Fibroblast of lung (primary cell): ENCODE results near the gene SPTAN1. TPM values are rescaled to one million over a fixed set of nuclear protein-coding genes. Genes with fewer than 3 reads are reported as not detected.

ENCODE experiments used
- DNase-seq, 2 donors: peaks; one replicate each; pipeline versions ENCODE4 v3.0.0 to v3.0.0-alpha.2; 2010; ENCODE audit warnings: low read depth in 2 of 2
- H2AFZ ChIP-seq: 2 replicates; pipeline ENCODE4 v1.5.1; 2012; ENCODE audit warnings: low read length, control low read depth, inconsistent platforms
- H3K27ac ChIP-seq: 2 replicates; pipeline ENCODE4 v1.5.1; 2011; ENCODE audit warnings: low read length, control low read depth; ENCODE audit not compliant: insufficient read depth
- H3K27me3 ChIP-seq: 2 replicates; pipeline ENCODE4 v1.5.1; 2011; ENCODE audit warnings: mild to moderate bottlenecking, low read length; ENCODE audit not compliant: control insufficient read depth, insufficient read depth
- H3K36me3 ChIP-seq: 2 replicates; pipeline ENCODE4 v1.5.1; 2011; ENCODE audit warnings: low read length; ENCODE audit not compliant: control insufficient read depth, insufficient read depth
- H3K4me1 ChIP-seq: 2 replicates; pipeline ENCODE4 v1.5.1; 2011; ENCODE audit warnings: low read length; ENCODE audit not compliant: control insufficient read depth, insufficient read depth; ENCODE audit errors: extremely low read depth
- H3K4me2 ChIP-seq: 2 replicates; pipeline ENCODE4 v1.5.1; 2011; ENCODE audit warnings: low read length, control low read depth; ENCODE audit not compliant: insufficient read depth; ENCODE audit errors: extremely low read depth
- H3K4me3 ChIP-seq, 4 experiments: fragments of 200-600 bp in 1 of 4; sonication (generic) in 1 of 4; replicated peaks in 1 of 4; 2 replicates each; pipeline ENCODE4 v1.5.1; 2011 to 2016; ENCODE audit warnings: low read length in 4 of 4, low read depth in 3 of 4, mild to moderate bottlenecking in 3 of 4, control low read depth in 2 of 4, inconsistent platforms in 1 of 4, mixed read lengths in 1 of 4; ENCODE audit not compliant: insufficient read depth in 1 of 4; ENCODE audit errors: control extremely low read depth in 1 of 4
- H3K79me2 ChIP-seq: 2 replicates; pipeline ENCODE4 v1.5.1; 2012; ENCODE audit warnings: mild to moderate bottlenecking, low read length, inconsistent platforms; ENCODE audit not compliant: control insufficient read depth, insufficient read depth
- H3K9ac ChIP-seq: 2 replicates; pipeline ENCODE4 v1.5.1; 2011; ENCODE audit warnings: mild to moderate bottlenecking, low read length, control low read depth; ENCODE audit not compliant: insufficient read depth
- H3K9me3 ChIP-seq: 2 replicates; pipeline ENCODE4 v1.5.1; 2012; ENCODE audit warnings: low read depth, low read length; ENCODE audit not compliant: control insufficient read depth, insufficient read depth
- H4K20me1 ChIP-seq: 2 replicates; pipeline ENCODE4 v1.5.1; 2011; ENCODE audit warnings: low read length; ENCODE audit not compliant: control insufficient read depth, insufficient read depth; ENCODE audit errors: extremely low read depth
- CTCF ChIP-seq, 2 donors: IDR thresholded peaks in 1 of 2; conservative IDR thresholded peaks in 1 of 2; 1 replicate in 1 of 2; 2 replicates in 1 of 2; pipeline ENCODE4 v1.5.1; 2011 to 2012; ENCODE audit warnings: low read length in 2 of 2, control low read depth in 1 of 2, inconsistent platforms in 1 of 2, low read depth in 1 of 2, mild to moderate bottlenecking in 1 of 2
- EZH2 ChIP-seq: IDR thresholded peaks from 2 replicates; pipeline ENCODE4 v1.5.1; 2012; ENCODE audit warnings: low read length, control low read depth, mild to moderate bottlenecking; ENCODE audit errors: missing control alignments
- polyA plus RNA-seq, 2 donors: library from polyadenylated mRNA; depleted of rRNA in 1 of 2; stranded (reverse) in 1 of 2; unstranded in 1 of 2; fragments of >200 nt; gene quantifications; 2 replicates each; pipeline ENCODE4 v1.2.1, GENCODE V29; 2011 to 2012; ENCODE audit warnings: missing spikeins in 1 of 2
- total RNA-seq: library from RNA; depleted of rRNA; stranded (reverse); fragments of >200 nt; gene quantifications from 2 replicates; pipeline ENCODE4 v1.2.1, GENCODE V29; 2014

Gene SPTAN1
- total and polyA plus RNA-seq, 2 donors (not counting 1 experiment from before 2014, with no cell fraction given) = 189 to 518 TPM

DNA sequence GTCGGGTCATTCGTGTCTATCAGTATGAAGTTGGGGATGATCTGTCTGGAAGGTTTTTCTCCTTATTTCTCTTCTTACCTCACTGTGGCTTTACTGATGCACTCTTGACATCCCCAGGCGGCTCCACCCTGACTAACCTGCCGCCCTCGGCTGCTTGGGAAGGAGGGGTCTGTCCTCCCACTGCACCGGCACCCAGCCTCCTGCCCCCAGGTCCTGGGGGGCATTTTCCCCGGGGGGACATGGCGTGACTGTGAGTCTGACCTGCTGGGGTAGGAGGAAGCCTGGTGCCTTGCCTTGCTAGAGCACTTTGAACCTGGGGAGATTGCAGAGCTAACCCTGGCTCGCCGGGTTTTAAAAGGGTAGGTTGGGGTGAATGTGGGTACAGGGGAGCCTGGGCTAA is 76.7 kb downstream of the SPTAN1 start:
- Histone ChIP-seq H3K36me3 (peaks cover 62% of the 10 kb centered on the region), H3K4me2 (no peak overlapping the region), H3K79me2 (no peaks in the 10 kb centered on the region), H4K20me1 (no peaks in the 10 kb centered on the region), H3K4me1 (peaks cover 2% of the 10 kb centered on the region), H3K9me3 (no peaks in the 10 kb centered on the region), H3K4me3 (no peak overlapping the region), H3K27ac (no peak overlapping the region), H2AFZ (no peak overlapping the region), H3K27me3 (no peaks in the 10 kb centered on the region), H3K9ac (no peak overlapping the region)
- no peak for DNase-seq
- no peak for TF ChIP-seq CTCF (conservative IDR thresholded peaks at IDR 0.05 in 1 of 2, IDR thresholded peaks at IDR 0.05 in 1 of 2; ENCODE audit: low read depth in 1 of 2, low read length in 2 of 2)
- TF ChIP-seq EZH2 = no peak

DNA sequence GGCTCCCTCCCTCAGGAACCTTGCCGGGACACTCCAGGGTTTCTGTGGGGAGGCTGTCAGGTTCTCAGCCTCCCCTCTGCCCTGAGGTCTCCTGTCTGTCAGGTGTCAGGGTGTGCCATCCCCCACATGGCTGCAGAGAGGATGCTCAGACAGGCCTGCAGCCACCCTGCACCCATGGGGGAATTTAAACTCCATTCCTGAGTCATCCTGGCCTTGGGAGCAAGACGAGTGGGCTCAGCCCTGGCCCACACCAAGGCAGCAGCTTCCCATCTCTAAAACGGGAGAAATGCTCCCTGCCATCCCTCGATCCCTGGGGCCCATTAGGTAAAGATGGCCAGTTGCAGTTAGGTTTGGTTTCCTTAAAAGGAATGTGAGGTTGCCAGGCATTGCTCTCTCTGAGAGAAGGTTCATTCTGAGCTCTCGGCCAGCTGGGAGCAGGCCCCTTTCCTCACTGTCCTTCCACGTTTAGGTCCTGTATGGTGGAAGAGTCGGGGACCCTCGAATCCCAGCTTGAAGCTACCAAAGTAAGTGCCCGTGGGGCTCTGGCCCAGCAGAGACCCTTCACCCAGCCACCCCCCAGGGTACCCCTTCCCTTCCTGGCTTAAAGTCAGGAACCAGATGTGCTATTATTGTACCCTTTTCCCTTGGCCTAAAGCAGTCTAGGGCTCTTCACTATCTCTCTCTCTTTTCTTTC is 77.6 kb downstream of the SPTAN1 start:
- Histone ChIP-seq H3K9me3 (no peaks in the 10 kb centered on the region), H3K4me1 (peaks cover 6% of the 10 kb centered on the region), H3K27me3 (no peaks in the 10 kb centered on the region), H3K9ac (no peak overlapping the region), H3K4me3 (no peak overlapping the region), H3K79me2 (no peaks in the 10 kb centered on the region), H2AFZ (no peak overlapping the region), H4K20me1 (no peaks in the 10 kb centered on the region), H3K36me3 (peaks cover 59% of the 10 kb centered on the region), H3K27ac (no peak overlapping the region), H3K4me2 (no peak overlapping the region)
- DNase-seq = no peak
- TF ChIP-seq CTCF (conservative IDR thresholded peaks at IDR 0.05 in 1 of 2, IDR thresholded peaks at IDR 0.05 in 1 of 2; ENCODE audit: low read depth in 1 of 2, low read length in 2 of 2) = no peak
- no peak for TF ChIP-seq EZH2

DNA sequence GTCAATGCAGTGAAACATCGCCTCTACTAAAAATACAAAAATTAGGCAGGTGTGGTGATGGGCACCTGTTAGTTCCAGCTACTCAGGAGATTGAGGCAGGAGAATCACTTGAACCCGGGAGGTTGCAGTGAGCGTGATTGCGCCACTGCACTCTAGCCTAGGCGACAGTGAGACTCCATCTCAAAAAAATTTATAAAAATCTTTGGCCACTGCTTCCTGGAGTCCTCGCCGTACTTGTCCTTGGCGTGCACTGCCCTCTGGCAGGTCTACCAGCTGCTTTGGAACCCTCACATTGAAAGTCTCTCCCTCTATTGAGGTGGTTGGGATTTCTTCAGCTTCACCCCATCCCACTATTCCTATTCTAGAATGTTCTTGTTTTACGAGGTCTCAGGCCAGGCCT is 79.2 kb downstream of the SPTAN1 start:
- Histone ChIP-seq H3K36me3 (peaks cover 56% of the 10 kb centered on the region), H3K4me2 (no peak overlapping the region)
- TF ChIP-seq CTCF (conservative IDR thresholded peaks at IDR 0.05 in 1 of 2, IDR thresholded peaks at IDR 0.05 in 1 of 2; ENCODE audit: low read depth in 1 of 2, low read length in 2 of 2) (no peak), EZH2 (no peak)

More for the DNA sequence above, 79.2 kb downstream of the SPTAN1 start:
- H3K79me2 ChIP-seq = no peaks in the 10 kb centered on the region
- H3K27ac ChIP-seq = no peak overlapping the region
- H4K20me1 ChIP-seq = no peaks in the 10 kb centered on the region
- no peak overlapping the region for H3K9ac ChIP-seq
- H3K4me1 ChIP-seq = peaks cover 17% of the 10 kb centered on the region
- H3K9me3 ChIP-seq = no peaks in the 10 kb centered on the region
- H2AFZ ChIP-seq = no peak overlapping the region
- no peaks in the 10 kb centered on the region for H3K27me3 ChIP-seq
- no peak for DNase-seq
- H3K4me3 ChIP-seq = no peak overlapping the region
